Measurements from ENCODE around the gene OSBPL6. TPM values are rescaled to one million over a fixed set of nuclear protein-coding genes. Genes with fewer than 3 reads are reported as not detected.

The OSBPL6 gene
- total and polyA plus RNA-seq, 9 of the 15 experiments (the other 6 are each of a cell fraction or from before 2014, with no cell fraction given): 3.4 to 12.7 (median 9.3) TPM

- H2AFZ ChIP-seq (ENCODE audit: low read depth, low read length): no peak overlapping the region
- no TSS peak for BruUV-seq (replicated peaks)
- H3K27me3 ChIP-seq (ENCODE audit: control insufficient read depth in 2 of 2, insufficient read depth in 2 of 2, low read length in 2 of 2): no peaks in the 10 kb centered on the region
- POLR2A ChIA-PET: interaction anchor here (0.7 kb wide), 1 partner anchor 252 kb away, joined by 3 read pairs; no protein-coding TSS in a partner anchor
- DNase-seq (ENCODE audit: extremely low read depth in 1 of 4, low spot score in 3 of 4) (no peak), ATAC-seq (no peak), FAIRE-seq (no peak)
- H3K36me3 ChIP-seq (ENCODE audit: control insufficient read depth, insufficient read depth, low read length): no peaks in the 10 kb centered on the region
- H3K79me2 ChIP-seq (ENCODE audit: control insufficient read depth, insufficient read depth, low read length): no peaks in the 10 kb centered on the region
- 0 out of 5 replicates have a peak, but pooled peaks cover 0 to 7% of the 10 kb centered on the region in 2 experiments for H3K4me1 ChIP-seq (replicated peaks in 1 of 2; ENCODE audit: control insufficient read depth in 2 of 2, insufficient read depth in 2 of 2, low read length in 2 of 2)
- no peaks in the 10 kb centered on the region for H3K9me3 ChIP-seq (replicated peaks; ENCODE audit: control insufficient read depth, insufficient read depth, low read depth, low read length)
- 54% methylated on average over 1 of the region's 1 CpG for WGBS (ENCODE audit: insufficient coverage, low coverage, missing lambda C conversion rate)
- in situ Hi-C loops (cut with MboI): no loop called here
- no peaks in the 10 kb centered on the region for H3K9me1 ChIP-seq (ENCODE audit: control insufficient read depth, insufficient read depth, low read length)
- CTCF ChIA-PET (ENCODE audit: low intra/inter-chr PET ratio): no interaction called here
- H3K27ac ChIP-seq (ENCODE audit: extremely low read depth, low read depth, low read length): no peak overlapping the region
- intact Hi-C loops (cut with micrococcal nuclease): no loop called here
- no peak overlapping the region for H3K4me3 ChIP-seq
- no peak overlapping the region for H3K9ac ChIP-seq (ENCODE audit: insufficient read depth in 1 of 2, low read depth in 2 of 2, low read length in 2 of 2)
- TF ChIP-seq MCM3 (IDR thresholded peaks at IDR 0.05) (no peak), GATAD2B (IDR thresholded peaks at IDR 0.05; ENCODE audit: borderline replicate concordance) (no peak), PML (IDR thresholded peaks at IDR 0.05; ENCODE audit: low read length) (no peak), SMARCB1 (IDR thresholded peaks at IDR 0.05; ENCODE audit: insufficient read length, low read depth) (no peak), ZNF12 (CRISPR knock-in tag; IDR thresholded peaks at IDR 0.05) (no peak), MNT (conservative IDR thresholded peaks at IDR 0.05) (no peak), XRCC3 (IDR thresholded peaks at IDR 0.05) (no peak), TAF1 (IDR thresholded peaks at IDR 0.05; ENCODE audit: control insufficient read depth, extremely low read depth, insufficient read depth, low read length, severe bottlenecking) (no peak), ARNT (IDR thresholded peaks at IDR 0.05) (no peak), FIP1L1 (IDR thresholded peaks at IDR 0.05; ENCODE audit: low read depth, low read length, poor library complexity, severe bottlenecking) (no peak), ZBTB8A (IDR thresholded peaks at IDR 0.05; ENCODE audit: partially characterized antibody) (no peak), COPS2 (conservative IDR thresholded peaks at IDR 0.05) (no peak), ZNF184 (CRISPR knock-in tag; IDR thresholded peaks at IDR 0.05) (no peak), ARID1B (IDR thresholded peaks at IDR 0.05) (no peak), ZBTB17 (CRISPR knock-in tag; IDR thresholded peaks at IDR 0.05) (no peak), MLLT1 (IDR thresholded peaks at IDR 0.05) (no peak), SREBF2 (CRISPR knock-in tag; IDR thresholded peaks at IDR 0.05) (no peak)
- H3K4me2 ChIP-seq (ENCODE audit: insufficient read depth, low read length): no peak overlapping the region
- H4K20me1 ChIP-seq (replicated peaks; ENCODE audit: control insufficient read depth, insufficient read depth, low read length): no peaks in the 10 kb centered on the region
Observed at GRCh38 chr2:178297091-178297411, 102.7 kb downstream of the OSBPL6 start.
